HG02763 (cell line): ENCODE data around the gene CERS3.
"Not testable (repeated sequence)": the region's sequence is repeated elsewhere in the genome, so short reads cannot be mapped to it uniquely, and the experiment has no call there.

ENCODE experiments used
- ATAC-seq: cut with Tn5 transposase; IDR thresholded peaks from one replicate; pipeline ENCODE4 v1.9.1; 2021; ENCODE audit warnings: mild to moderate bottlenecking, moderate library complexity; ENCODE audit not compliant: unreplicated experiment

The CERS3 gene

DNA sequence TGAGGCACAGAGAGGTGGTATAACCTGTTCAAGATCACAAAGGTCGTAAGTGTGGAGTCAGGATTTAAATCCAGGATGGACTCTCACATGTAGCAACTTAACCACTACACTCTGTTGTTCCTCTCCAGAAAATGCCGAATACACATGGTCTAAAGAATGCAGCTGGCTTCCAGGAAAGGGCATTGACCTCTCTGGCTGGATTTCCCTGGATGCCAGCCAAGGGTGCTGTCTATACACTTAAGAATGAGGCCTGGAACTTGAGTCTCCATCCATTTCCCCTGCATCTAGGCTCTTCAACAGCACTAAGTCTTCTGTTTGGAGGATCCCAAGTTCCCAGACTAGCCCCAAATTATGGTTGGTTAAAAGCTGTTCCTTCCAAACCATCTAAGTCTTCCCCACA, 60.5 kb downstream of the CERS3 start:
- ATAC-seq, result no peak

- no peak for ATAC-seq
These were observed 62.7 kb downstream of the CERS3 start for GRCh38 chr15:100466073-100466472.

GRCh38 chr15:100464888-100465287, 63.9 kb downstream of the CERS3 start:
- ATAC-seq, result no peak

DNA sequence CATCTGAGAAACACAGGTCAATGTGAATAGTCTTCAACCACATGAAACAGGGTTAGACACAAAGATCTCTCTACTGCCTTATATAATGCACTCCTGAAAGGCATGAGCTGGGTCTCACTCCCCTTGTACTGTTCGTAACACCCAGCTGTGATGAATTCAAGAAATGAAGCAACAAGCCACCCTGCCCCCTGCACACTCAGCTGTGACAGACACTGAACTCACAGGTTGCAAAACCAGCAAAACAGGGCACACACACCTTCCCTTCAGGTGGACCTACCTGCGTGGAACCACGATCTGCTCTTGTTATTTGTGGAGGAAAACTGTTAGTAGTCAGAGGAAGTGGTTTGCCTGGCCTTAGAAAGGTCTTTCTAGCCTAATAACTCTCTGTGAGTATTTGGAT, 64.5 kb downstream of the CERS3 start:
- no peak for ATAC-seq

DNA sequence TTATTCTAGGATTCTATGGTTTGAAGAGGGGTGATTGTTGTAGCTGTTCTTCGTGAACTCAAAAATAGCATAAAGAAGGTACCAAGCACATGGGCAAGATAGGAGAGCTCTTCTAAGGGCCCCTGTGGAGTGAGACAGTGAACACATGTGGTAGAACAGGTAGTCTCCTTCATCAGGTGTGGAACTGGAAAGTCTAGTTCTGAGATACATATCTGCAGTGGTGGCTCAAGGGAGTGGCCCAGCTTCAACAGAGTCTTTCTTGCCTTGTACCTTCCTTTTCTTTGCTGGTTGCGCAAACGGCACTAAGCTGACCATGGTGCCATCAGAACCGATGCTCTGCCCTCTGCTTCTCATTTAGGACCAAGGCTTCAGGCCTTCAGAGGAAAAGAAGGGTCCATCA, 65.2 kb downstream of the CERS3 start:
- no peak for ATAC-seq

DNA sequence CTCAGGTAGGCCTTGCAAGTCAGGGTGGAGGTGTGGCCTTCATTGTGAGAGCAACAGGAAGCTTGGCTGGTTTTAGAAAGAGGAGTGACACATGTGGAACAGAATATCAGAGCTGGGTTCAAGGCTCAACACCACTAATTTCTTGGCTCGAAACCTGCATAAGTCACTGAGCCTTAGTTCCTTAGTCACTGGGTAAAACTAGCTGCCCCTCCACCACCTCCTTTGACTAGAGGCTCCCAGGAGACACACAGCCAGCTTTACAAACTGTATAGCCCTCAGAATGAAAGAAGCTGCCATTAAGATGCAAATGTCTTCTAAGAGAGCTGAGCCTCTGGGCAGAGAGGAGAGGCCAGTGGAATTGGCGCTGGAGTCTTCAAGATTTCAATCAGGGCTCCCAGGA, 67.7 kb downstream of the CERS3 start:
- ATAC-seq, result no peak

- ATAC-seq, result no peak
These were observed 71.5 kb downstream of the CERS3 start for GRCh38 chr15:100457201-100457600.

GRCh38 chr15:100454148-100454547, 74.6 kb downstream of the CERS3 start:
- ATAC-seq, result no peak

GRCh38 chr15:100448481-100448880, 80.3 kb downstream of the CERS3 start:
- ATAC-seq, result no peak

- not testable (repeated sequence) for ATAC-seq
These were observed 87.7 kb downstream of the CERS3 start for GRCh38 chr15:100441063-100441462.

DNA sequence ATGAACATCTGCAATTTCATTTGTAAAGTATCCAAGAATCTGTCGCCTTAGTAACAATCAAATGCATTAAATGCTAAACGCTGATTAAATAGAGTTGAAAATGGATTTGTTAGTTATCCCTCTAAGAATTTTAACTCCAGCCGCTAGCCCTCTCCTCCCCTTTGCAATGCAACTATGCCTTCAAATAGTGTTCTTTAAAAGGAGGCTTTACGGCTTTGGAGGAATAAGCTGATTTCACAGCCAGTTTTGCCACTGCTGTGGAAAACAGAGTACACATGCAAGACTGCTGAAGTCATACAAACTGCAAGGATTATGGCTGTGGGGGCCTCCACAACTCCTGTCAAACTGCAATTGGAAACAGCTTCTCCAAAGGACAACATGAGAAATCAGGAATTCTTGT, 89.2 kb downstream of the CERS3 start:
- ATAC-seq, result no peak

GRCh38 chr15:100438570-100438969, 90.2 kb downstream of the CERS3 start:
- ATAC-seq, result no peak

DNA sequence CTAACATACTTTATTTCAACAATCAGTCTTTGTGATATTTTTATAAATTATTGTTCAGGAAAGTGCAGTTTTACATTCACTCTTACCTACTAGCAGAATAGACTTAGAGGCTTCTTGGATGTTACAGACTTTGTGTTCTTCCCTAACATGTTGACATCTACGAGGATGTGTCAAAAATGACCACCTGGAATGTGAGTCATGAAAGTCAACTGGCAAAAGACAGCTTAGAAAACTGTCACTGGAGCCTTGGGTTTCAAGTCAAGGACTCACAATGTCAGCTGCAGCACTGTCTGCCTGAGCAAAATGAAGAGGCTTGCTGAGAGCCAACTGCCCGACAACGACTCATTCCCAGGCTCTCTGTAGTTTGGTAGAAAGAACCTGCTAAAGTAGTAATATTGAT, 91.5 kb downstream of the CERS3 start:
- no peak for ATAC-seq

DNA sequence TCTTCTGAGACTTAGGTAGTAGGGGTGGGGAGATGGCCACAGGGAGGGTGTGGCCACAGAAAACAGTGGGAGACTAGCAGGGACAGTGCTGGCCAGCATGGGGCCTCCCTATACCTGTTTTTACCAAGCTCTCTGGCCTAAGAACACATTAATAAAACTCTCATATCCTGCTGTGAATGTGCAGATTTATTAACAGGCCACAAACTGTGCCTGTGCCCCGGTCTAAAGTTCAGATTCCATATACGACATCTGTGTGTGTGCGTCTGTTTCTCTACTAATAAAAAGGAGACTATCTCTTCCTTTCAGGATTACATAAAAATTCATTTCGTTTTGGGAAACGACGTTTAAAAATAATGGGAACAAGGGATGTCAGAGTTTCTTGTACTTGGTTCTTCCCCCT, 94.2 kb downstream of the CERS3 start:
- ATAC-seq, result no peak

DNA sequence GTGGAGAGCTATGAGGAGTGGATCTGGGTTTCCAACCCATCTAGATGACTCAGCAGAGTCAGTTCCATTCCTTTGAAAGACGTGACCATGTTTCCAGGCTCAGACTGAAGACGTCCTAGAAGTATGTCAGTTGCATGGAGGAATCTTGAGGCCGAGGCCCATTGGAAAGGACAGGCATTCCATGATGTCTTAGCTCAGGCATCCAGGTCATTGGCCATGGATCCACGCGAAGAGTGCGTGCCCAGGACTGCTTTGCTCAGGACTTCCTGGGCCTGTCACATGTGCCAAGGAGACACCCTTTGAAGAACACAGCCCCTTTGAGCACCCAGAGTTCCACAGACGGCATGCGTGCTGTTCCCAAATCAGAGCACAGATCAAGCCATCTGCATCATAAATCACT, 94.7 kb downstream of the CERS3 start:
- ATAC-seq, result no peak

DNA sequence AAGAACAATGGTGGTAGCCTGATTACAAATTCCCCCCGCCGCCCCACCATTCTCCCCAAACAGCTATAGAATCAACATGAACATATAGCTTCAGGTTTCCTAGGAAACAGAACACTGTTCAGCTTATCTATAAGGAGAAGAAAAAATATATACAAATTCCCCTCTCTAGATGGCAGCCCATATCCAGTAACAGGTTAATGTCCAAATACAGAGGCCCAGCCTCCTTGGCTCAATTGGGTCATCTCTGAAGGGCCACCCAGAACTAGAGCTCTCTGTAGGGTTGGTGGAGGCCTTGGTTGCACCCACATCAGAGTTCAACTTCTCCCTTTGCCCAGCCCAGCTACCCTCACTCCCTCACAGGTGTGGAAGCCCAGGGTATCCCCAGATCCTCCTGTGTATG, 95.4 kb downstream of the CERS3 start:
- ATAC-seq, result no peak

DNA sequence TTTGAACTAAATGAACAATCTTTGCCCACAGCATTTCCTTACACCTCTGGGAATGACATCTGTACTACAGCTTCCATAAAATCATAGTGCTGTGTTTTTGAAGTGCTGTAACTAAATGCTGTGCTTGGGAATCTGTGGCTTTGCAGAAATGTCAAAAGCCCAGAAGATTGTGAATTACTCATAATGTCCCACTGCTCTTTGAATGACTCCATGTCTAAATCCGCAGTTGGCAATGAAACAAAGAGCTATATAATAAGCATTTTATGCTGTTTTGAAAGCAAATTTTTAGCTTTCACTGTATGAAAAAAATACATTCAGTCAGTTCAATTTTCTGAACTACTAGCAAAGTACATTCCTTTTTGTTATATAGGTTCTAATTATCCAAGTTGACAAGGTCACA, 98.3 kb downstream of the CERS3 start:
- no peak for ATAC-seq

- no peak for ATAC-seq
These were observed 99.5 kb downstream of the CERS3 start for GRCh38 chr15:100429116-100429728.

- no peak for ATAC-seq
These were observed 101.8 kb downstream of the CERS3 start for GRCh38 chr15:100426937-100427336.

GRCh38 chr15:100405179-100405578, 123.6 kb downstream of the CERS3 start:
- no peak for ATAC-seq

DNA sequence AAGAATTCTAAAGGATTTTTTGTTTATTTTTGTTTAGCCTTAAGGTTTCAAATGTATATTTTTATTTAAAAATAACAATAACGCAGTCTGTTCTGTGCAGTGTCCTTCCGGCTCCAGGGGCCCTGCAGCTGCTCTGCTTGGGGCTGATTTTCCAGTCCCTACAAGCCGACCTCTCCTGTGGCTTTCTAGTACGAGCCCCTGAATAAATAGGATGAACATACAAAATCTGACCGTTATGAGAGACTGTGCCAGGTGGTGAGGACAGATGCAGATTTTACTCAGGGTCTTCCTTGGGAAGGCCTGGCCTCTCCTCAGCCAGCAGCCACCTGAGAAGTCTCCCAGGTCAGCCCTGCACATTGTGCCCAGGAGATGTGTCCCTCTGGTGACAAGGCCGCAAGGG, 127.8 kb downstream of the CERS3 start:
- ATAC-seq, result no peak

- no peak for ATAC-seq
These were observed 133.9 kb downstream of the CERS3 start for GRCh38 chr15:100394736-100395440.

DNA sequence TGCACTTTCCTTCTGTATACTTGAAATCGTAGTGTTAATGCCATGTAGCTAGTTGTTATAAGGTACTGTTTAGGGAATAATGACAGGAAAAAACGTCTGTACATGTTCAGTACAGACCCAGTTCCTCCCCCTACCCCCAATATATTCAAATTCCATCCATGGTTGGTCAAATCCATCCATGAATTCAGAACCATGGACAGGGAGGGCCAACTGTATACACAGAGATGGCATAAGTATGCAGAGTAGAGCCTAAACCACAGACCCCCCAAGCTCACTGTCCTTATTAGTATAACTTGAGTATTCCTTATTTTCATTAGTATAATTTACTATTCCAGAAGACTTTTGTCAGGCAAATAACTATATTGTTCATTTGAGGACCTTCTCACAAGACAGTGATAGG, 135.7 kb downstream of the CERS3 start:
- ATAC-seq, result no peak
